ENCODE results near the gene SCN8A.

DNA sequence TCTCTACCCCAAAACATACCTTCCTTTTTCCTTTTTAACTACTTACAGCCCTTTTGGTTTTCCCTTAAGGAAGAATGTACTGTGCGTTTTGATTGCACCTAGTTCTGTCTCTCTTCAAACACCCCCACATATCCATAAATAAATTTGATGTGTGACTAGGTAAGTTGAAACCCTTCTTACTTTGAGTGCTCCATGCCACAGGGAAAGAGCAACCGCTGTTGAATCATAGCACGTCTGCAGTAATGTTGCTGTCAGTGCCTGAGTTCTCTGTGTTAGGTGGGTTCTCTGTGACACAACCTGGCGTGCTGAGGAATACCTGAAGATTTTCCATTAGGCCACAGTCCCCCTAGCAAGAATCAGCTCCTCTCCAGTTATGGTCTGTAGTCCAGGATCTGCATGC lies 155.4 kb downstream of the SCN8A start:
- no peak for TF ChIP-seq EZH2 (IDR thresholded peaks at IDR 0.05; ENCODE audit: borderline replicate concordance, low read depth, low read length, poor library complexity, severe bottlenecking)
- TF ChIP-seq, protein P1, sequence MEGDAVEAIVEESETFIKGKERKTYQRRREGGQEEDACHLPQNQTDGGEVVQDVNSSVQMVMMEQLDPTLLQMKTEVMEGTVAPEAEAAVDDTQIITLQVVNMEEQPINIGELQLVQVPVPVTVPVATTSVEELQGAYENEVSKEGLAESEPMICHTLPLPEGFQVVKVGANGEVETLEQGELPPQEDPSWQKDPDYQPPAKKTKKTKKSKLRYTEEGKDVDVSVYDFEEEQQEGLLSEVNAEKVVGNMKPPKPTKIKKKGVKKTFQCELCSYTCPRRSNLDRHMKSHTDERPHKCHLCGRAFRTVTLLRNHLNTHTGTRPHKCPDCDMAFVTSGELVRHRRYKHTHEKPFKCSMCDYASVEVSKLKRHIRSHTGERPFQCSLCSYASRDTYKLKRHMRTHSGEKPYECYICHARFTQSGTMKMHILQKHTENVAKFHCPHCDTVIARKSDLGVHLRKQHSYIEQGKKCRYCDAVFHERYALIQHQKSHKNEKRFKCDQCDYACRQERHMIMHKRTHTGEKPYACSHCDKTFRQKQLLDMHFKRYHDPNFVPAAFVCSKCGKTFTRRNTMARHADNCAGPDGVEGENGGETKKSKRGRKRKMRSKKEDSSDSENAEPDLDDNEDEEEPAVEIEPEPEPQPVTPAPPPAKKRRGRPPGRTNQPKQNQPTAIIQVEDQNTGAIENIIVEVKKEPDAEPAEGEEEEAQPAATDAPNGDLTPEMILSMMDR (conservative IDR thresholded peaks at IDR 0.05; ENCODE audit: low read depth, low read length): no peak

All from A673 (cell line).